ENCODE results near the gene ADD2. TPM values are rescaled to one million over a fixed set of nuclear protein-coding genes. Genes with fewer than 3 reads are reported as not detected.

ADD2 gene
- total RNA-seq, 1 donor from 2014 or later, result 0.35 TPM

GRCh38 chr2:70723286-70723885 is 44.6 kb downstream of the ADD2 start:
- DNase-seq (ENCODE audit: low read depth), result no peak

- DNase-seq (ENCODE audit: low read depth), result no peak
Measured at GRCh38 chr2:70720124-70720523, 47.9 kb downstream of the ADD2 start.

GRCh38 chr2:70719231-70719630 is 48.8 kb downstream of the ADD2 start:
- no peak for DNase-seq (ENCODE audit: low read depth)

- DNase-seq (ENCODE audit: low read depth), result no peak
Measured at GRCh38 chr2:70718736-70719135, 49.3 kb downstream of the ADD2 start.

GRCh38 chr2:70718241-70718640 is 49.8 kb downstream of the ADD2 start:
- no peak for DNase-seq (ENCODE audit: low read depth)

GRCh38 chr2:70717431-70718038 is 50.5 kb downstream of the ADD2 start:
- DNase-seq (ENCODE audit: low read depth), result no peak

- DNase-seq (ENCODE audit: low read depth), result no peak
Measured at GRCh38 chr2:70716951-70717350, 51.0 kb downstream of the ADD2 start.

DNA sequence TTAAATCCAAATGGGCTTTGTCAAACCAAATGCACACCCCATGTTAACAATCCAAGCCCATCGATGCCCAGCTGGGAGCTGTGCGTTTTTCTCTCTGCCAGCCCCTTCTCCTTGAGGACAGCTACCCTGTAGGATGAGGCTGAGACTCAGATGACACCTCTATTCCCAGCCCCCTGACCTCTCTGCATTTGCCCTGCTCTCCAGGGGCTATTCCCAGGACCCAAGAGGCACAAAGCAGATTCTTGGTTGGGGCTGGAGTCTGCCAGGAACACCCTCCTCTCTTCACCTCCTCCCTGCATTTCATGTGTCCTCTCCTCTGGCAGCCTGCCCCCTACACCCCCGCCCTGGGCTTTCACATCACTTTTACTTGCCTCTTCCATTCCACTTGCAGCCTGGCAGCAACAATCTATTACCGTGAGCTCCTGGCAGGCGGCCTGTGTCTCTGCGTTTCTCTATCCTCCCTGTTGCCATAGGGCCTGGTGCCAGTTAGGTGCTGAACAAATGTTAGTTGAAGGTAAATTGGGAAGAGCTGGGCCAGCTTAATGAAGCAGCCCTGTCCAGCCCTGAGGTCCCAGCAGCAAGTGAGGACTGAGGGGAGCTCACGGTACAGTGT is 51.8 kb downstream of the ADD2 start:
- no peak for DNase-seq (ENCODE audit: low read depth)

DNA sequence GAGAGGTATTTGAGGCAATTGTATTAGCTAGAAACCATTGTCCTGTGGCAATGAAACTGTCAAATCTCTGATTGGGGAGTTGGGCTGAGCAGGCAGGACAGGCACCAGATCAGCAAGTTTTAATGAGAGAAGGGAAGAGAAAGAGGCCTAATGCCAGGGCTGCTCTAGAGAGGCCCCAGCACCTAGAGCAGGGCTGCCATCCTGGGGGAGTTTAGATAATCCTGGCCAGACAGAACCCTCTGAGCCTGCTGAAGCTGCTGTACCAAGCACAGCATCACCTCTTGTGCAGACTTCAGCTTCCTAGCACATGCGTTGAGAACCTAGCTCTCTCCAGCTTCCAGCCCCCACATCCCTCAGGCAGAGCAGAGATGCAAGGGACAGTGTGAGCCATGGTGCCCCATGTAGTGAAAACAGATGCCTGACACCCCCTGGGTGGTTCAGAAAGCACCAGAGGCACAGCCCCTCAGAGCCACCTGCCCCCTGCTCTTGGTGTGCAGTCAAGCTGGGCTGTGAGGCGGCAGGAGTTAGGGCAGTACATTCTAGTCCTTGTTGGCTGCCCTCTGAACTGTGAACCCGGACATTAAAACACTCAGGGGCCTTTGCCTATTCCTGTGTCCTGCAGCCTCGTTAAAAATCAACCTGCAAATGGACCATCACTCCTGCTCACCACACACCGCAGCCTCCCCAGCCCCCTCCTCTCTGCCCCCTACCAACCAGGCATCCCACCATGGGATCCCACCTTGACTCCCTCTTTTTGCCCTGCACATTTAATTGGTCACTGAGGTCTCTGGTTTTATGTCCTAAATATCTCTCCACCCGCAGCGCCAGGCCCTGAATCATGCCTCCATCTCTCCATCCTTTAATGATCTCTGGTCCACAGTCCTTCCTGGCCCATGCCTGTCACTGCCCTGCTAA is 52.7 kb downstream of the ADD2 start:
- no peak for DNase-seq (ENCODE audit: low read depth)

GRCh38 chr2:70714141-70714905 is 53.7 kb downstream of the ADD2 start:
- DNase-seq (ENCODE audit: low read depth), result no peak

DNA sequence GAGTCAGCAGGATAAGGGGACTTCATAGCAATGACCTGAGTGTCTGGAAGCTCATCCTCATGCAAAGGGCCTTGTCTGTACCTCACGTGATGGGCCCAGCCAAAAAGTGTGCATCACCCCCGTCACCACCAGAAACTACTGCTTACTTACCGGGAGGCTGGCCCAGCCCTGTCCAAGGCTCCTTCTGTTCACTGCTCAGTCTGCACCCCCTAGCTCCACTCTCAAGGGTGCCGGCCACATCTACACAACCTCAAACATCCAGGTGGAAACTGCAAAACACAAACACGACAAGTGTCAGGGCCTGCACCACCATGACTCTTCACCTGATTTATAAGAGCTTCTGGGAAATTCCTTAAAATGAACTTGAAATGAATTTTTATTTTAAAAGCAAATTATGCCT is 55.1 kb downstream of the ADD2 start:
- no peak for DNase-seq (ENCODE audit: low read depth)

DNA sequence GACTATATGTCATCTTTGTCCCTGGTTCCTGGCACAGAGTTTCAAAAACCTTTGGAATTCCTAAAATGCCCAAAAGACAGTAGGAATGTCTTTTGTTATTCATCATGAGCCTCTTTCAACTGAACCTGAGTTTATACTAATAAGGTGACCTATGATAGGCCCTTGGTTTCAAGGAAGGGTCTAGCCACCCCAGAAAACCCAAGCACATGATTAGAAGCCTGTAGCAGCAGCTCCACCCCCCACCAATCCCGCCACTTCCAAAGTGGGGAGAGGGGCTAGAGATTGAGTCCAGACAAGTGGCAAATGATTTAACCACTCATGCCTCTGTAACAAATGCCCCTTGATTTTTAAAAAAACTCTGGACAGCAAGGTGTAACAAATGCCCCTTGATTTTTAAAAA is 56.8 kb downstream of the ADD2 start:
- no peak for DNase-seq (ENCODE audit: low read depth)

DNA sequence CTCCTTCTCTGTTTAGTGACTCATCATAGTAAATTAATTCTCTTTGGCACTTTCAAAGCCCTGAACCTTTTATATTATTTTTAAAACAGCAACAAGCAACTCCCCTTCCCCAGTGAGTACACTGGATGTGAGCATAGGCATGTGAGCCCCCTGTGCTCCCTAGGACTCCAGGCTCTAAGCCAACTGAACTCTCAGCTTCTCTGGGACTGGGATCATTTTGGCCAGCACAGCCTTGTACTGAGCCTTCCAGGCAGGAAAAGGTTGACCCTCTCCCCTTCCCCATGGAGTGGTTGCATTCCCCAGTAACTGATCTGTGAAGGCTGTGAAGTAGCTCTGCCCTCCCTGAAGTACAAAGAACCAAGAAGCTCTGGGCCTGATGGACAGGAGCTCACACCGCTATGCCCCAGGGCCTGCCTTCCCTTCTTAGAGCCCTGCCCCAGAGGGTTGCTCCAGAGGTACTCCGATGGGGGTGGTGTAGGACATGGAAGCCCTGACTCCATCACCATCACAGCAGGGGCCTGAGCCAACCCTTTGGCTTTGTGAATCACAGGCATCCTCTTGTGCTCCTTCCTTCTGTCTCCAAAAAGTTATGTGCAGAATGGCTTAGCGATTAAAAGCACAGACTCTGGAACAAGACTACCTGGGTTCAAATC is 57.8 kb downstream of the ADD2 start:
- no peak for DNase-seq (ENCODE audit: low read depth)

DNA sequence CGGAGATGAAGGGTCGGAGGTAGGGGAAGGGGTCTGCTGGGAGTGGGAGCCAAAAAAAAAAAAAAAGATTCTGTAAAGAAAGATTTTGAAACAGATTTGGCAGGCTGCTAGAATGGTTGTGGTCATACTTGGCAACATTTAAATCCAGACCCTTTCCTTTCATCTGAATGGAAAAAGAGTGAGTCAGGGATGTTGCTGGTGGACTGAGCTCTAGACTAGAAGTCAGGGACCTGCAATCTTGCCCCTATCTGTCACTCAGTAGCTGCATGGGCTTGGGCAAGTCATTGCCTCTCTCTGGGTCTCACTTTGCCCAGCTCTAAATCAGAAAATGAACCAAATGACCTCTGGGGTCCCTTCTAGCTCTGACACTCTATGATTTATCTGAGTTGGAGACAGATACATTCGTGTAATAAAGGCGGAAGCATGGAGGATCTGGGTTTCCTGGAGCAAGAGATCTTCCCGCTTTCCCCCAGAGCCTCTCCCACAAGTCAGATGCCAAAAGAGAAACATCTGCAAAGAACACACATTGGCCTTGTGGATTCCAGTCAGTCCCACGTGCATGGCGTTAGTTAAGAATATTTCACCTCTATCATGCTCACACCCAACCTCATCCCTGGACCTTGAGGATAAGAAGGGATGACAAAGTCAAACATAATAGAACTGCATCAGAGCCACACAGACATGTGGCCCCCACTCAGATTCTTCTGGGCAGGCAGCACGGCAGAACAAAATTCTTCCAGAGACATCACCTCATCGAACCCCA is 58.5 kb downstream of the ADD2 start:
- DNase-seq (ENCODE audit: low read depth), result no peak

GRCh38 chr2:70708376-70709199 is 59.4 kb downstream of the ADD2 start:
- DNase-seq (ENCODE audit: low read depth), result no peak

DNA sequence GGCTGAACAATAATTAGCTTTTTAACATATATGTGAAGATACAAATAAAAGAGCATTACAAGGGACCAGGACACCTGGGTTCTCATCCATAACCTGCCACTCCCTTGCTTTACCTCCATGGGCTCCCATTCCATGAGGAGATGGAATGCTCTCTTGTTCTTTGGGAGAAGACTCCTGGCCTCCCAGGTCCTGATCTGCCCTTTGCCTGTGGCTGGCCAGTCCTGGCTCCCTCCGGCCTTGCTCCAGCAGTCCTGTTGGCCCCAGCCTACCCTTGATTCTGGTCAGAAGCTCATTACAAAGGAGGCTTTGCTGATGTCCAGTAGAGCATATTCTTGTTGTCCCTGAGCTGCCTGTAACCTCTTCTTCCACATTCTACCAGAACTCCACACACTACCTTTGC is 60.3 kb downstream of the ADD2 start:
- no peak for DNase-seq (ENCODE audit: low read depth)

DNA sequence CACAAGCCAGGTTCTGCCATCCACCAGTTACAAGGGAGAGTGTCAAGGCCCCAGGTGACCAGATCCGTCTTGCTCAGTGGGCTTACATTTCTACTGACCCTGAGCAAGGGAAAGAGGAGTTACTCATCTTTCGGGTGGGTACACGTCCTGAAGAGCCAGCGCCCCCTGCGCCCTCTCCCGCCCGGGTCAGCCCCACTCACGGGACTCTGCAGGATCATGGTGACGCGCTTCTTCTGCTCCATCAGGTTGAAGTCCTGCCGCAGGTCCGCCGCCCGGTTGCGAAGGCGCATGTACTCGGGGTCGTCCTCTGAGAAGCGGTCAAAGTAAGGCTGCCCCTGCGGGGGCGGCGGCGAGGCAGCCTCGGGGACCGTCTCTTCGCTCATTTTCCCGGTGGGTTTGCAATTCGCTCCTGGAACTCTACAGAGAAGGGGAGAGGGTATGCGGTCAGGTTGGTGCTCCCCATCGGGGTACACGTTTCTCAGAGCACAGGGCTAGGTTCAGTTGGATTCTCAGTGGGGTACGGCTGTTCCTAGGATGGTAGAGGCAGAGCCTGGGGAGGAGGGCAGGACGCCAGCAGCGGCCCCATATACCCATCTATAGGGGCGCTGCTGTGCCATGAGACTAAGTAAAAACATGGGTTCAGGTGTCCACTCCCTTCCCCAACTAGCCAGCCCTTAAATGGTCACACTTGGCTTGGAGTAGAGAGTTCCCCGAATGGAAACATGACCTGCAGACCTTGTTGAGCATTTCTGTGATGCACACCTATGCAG is 61.8 kb downstream of the ADD2 start:
- DNase-seq (ENCODE audit: low read depth), result no peak

DNA sequence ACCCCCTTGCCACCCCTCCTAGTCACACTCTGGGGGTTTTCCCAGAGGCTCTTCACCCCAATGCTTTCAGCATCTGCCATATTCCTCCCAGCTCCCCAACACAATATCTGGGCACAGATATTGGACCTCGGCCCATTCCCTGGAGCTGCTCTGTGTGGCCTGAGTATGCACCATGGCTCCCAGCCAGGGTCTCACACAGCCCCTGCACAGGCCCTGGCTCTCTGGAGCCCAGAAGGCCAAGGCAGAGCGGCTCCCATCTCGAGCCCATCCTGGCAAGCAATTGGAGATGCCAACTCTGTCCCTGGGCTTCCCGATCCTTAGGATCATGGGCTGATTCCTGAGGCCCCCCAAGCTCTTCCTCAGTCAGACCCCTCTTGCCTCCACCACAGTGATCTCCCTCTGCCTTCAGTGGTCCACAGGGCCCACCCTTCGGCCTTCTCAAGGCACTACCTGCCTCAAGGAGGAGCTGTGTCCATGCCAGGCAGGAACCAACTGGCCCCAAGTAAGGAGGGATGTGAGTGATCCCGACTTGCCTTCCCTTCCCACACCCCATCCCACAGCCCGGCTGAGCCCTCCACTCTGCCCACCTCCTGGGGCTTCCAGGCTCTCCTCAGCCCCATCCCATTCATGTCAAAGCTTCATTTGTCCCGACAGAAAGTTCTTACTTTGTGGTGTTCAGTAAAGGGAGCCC is 62.7 kb downstream of the ADD2 start:
- no peak for DNase-seq (ENCODE audit: low read depth)

Measured in renal cortical epithelial cell (primary cell).